Heart right ventricle (tissue), 16 donors: ENCODE results near the gene GCLC. TPM values are rescaled to one million over a fixed set of nuclear protein-coding genes. Genes with fewer than 3 reads are reported as not detected.
A peak's percentile ranks its signal among the peaks of the same experiment; 100 is the strongest.

ENCODE experiments used
- ATAC-seq, 8 donors: fragments of 200-7000 bp; cut with Tn5 transposase; one replicate each; pipeline ENCODE4 v1.9.1; 2020; ENCODE audit warnings: mild to moderate bottlenecking in 8 of 8, moderate library complexity in 8 of 8, moderate number of reproducible peaks in 1 of 8
- DNase-seq, 2 donors: peaks; one replicate each; pipeline ENCODE4 v3.0.0-alpha.2; 2020
- H3K27ac ChIP-seq, 10 donors: fragments of 200-600 bp; sonication (generic) in 2 of 10; one replicate each; pipeline versions ENCODE4 v1.5.0 to v1.8.0; 2020 to 2022; ENCODE audit warnings: mild to moderate bottlenecking in 3 of 10
- H3K27me3 ChIP-seq, 7 donors: fragments of 200-600 bp; one replicate each; pipeline ENCODE4 v1.8.0; 2021 to 2022; ENCODE audit warnings: mild to moderate bottlenecking in 2 of 7
- H3K36me3 ChIP-seq, 9 donors: fragments of 200-600 bp; sonication (generic) in 1 of 9; one replicate each; pipeline versions ENCODE4 v1.5.0 to v1.8.0; 2020 to 2022; ENCODE audit warnings: mild to moderate bottlenecking in 2 of 9
- H3K4me1 ChIP-seq, 9 donors: fragments of 200-600 bp; sonication (generic) in 1 of 9; one replicate each; pipeline versions ENCODE4 v1.5.0 to v1.8.0; 2020 to 2022; ENCODE audit warnings: mild to moderate bottlenecking in 4 of 9
- H3K4me3 ChIP-seq, 10 donors: fragments of 200-600 bp; sonication (generic) in 2 of 10; one replicate each; pipeline versions ENCODE4 v1.5.0 to v1.8.0; 2020 to 2022; ENCODE audit warnings: mild to moderate bottlenecking in 7 of 10, moderate library complexity in 2 of 10
- H3K9me3 ChIP-seq, 11 donors: fragments of 200-600 bp in 10 of 11; sonication (generic) in 2 of 11; one replicate each; pipeline versions ENCODE4 v1.5.0 to v1.8.0; 2013 to 2022; ENCODE audit warnings: mild to moderate bottlenecking in 2 of 11, control low read depth in 1 of 11, moderate library complexity in 1 of 11
- CTCF ChIP-seq, 9 donors: fragments of 200-600 bp; sonication (generic) in 2 of 9; IDR thresholded peaks; one replicate each; pipeline versions ENCODE4 v1.5.0 to v1.8.0; 2021 to 2022; ENCODE audit warnings: antibody characterized with exemption in 9 of 9, mild to moderate bottlenecking in 5 of 9, moderate library complexity in 1 of 9
- WGBS, 2 donors: extraction: QIAGEN DNeasy Blood & Tissue Kit; methylation state at CpG; one replicate each; pipeline ENCODE4 v1.1.7; 2013; ENCODE audit warnings: inconsistent platforms in 1 of 2; 5-methylcytosine and 5-hydroxymethylcytosine counted together
- intact Hi-C, 10 donors: fragments of 100-400 bp; cut with DNase I; formaldehyde crosslinking; loops; one replicate each; pipeline versions ENCODE4 v1.11.1 to v1.14.2; 2022
- polyA plus RNA-seq, 2 donors: library from polyadenylated mRNA; stranded (reverse); fragments of 200-250 nt; gene quantifications; one replicate each; pipeline ENCODE4 v1.2.3, GENCODE V29; 2013
- total RNA-seq, 10 donors: library from RNA; stranded (reverse); fragmentation: NEBNext Ultra II Directional in 3 of 10; extraction: Animal tissue kit (Norgen Biotek cat#: 25700) in 3 of 10; gene quantifications; one replicate each; pipeline versions ENCODE4 v1.2.1 to v1.2.4, GENCODE V29; 2021 to 2023
- donor health status: Arrhythmogenic right ventricular cardiomyopathy.
- donor health status: ischemic (EF 13 %, LVEDD 7.1; RV severe dilation, severe dysfunction).
- donor health status: healthy with polysubstance abuse.
- donor health status: DM: no; HTN: yes; CAD: no.
- donor health status: DM: no; HTN: no; CAD: no.
- donor health status: ischemic (EF 25% LVEDD 6.9; RV normal size, moderate dysfunction).
- donor health status: ischemic (EF 25% LVEDD 5.7; RV mildly dilated, moderate dysfunction).
- donor health status: healthy.
- donor health status: DM: yes; HTN: yes; CAD: no.
- donor health status: Ischemic cardiomyopathy.
- donor health status: ischemic (EF 35%, LVEDD 5.7; RV mildly dilated, moderate dysfunction).
- donor health status: nonischemic (EF 11% LVEDD 7.7; RV severe dilation, severe dysfunction).
- donor health status: DM: yes; HTN: yes; CAD: no.
- donor health status: PGD.
- donor health status: ischemic (EF 29% LVEDD 5.4; RV normal size, mild dysfunction).
- donor health status: nonischemic (EF 23%, LVEDD 6.1; RV moderate dilation, normal function).

Gene GCLC
- total and polyA plus RNA-seq, 12 donors = 6.0 to 42.8 (median 34.2) TPM

DNA sequence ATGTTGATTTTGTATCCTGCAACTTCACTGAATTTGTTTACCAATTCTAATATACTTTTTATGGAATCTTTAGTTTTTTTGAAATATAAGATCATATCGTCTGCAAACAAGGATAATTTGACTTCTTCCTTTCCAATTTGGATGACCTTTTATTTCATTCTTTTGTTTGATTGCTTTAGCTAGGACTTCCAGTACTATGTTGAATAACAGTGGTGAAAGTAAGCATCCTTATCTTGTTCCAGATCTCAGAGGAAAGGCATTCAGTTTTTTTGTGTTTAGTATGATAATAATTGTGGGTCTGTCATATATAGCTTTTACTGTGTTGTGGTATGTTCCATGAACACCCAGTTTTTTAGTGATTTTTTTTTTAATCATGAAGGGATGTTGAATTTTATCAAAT lies 75.7 kb downstream of the GCLC start:
- DNase-seq (no peak), ATAC-seq (peak in 1 of 8 donors; percentile 70)
- peak overlapping the region in 1 of 10 donors; percentile 9 for H3K27ac ChIP-seq
- H3K4me1 ChIP-seq = peaks cover 0 to 16% (median 5%) of the 10 kb centered on the region in 9 donors
- no peak overlapping the region for H3K4me3 ChIP-seq
- WGBS, 2 donors = 54 to 57% methylated on average over 1 of the region's 1 CpG
- no peaks in the 10 kb centered on the region for H3K36me3 ChIP-seq
- H3K9me3 ChIP-seq = no peaks in the 10 kb centered on the region
- intact Hi-C loops = loop anchor here in 1 of 10 donors (10.0 kb wide), 1 partner anchor 164 kb away; no protein-coding TSS in a partner anchor
- no peak for TF ChIP-seq CTCF (IDR thresholded peaks at IDR 0.05)
- no peaks in the 10 kb centered on the region for H3K27me3 ChIP-seq

GRCh38 chr6:53466257-53466656 lies 78.6 kb downstream of the GCLC start:
- intact Hi-C loops = loop anchor here in 1 of 10 donors (10.0 kb wide), 1 partner anchor 161 kb away; no protein-coding TSS in a partner anchor
- Histone ChIP-seq H3K27ac (peak overlapping the region in 1 of 10 donors; percentile 76), H3K36me3 (no peaks in the 10 kb centered on the region), H3K27me3 (no peaks in the 10 kb centered on the region), H3K4me3 (no peak overlapping the region), H3K4me1 (peaks cover 0 to 31% (median 11%) of the 10 kb centered on the region in 9 donors), H3K9me3 (no peaks in the 10 kb centered on the region)
- DNase-seq (no peak), ATAC-seq (no peak)
- 53 to 56% methylated on average over 1 of the region's 1 CpG for WGBS, 2 donors
- TF ChIP-seq CTCF (IDR thresholded peaks at IDR 0.05) = no peak

DNA sequence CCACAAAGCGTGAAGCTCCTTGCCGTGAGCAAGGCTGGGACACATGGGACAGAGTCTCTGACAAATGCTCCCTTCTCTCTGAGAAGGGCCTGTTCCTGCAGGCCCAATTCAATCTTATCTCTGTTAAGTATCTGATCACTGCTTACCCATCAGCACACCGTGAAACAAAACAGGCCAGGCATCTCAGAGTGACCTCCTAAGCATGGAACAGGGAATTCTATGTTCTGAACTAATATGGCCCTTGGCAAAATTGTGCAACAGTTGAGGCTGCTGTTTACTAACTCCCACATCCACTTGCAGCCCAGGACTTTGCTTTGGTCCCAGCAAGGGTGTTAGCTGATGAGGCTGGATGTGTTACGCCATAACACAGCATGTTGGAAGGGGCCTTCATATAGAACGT lies 79.2 kb downstream of the GCLC start:
- Histone ChIP-seq H3K9me3 (no peaks in the 10 kb centered on the region), H3K4me1 (peaks cover 0 to 36% (median 11%) of the 10 kb centered on the region in 9 donors), H3K27ac (peak overlapping the region in 2 of 10 donors; percentile 3 to 76), H3K4me3 (no peak overlapping the region), H3K36me3 (no peaks in the 10 kb centered on the region), H3K27me3 (no peaks in the 10 kb centered on the region)
- intact Hi-C loops = loop anchor here in 1 of 10 donors (10.0 kb wide), 1 partner anchor 161 kb away; no protein-coding TSS in a partner anchor
- ATAC-seq = no peak
- DNase-seq = no peak
- TF ChIP-seq CTCF (IDR thresholded peaks at IDR 0.05) = no peak
- WGBS, 2 donors = 73 to 75% methylated on average over 5 of the region's 5 CpGs

GRCh38 chr6:53464927-53465460 lies 79.9 kb downstream of the GCLC start:
- Histone ChIP-seq H3K27ac (peak overlapping the region in 2 of 10 donors; percentile 3 to 76), H3K27me3 (no peaks in the 10 kb centered on the region), H3K4me3 (no peak overlapping the region), H3K4me1 (peaks cover 0 to 43% (median 11%) of the 10 kb centered on the region in 9 donors), H3K36me3 (no peaks in the 10 kb centered on the region), H3K9me3 (no peaks in the 10 kb centered on the region)
- DNase-seq (peak in 1 of 2 donors; percentile 13), ATAC-seq (peak in 5 of 8 donors; percentile 35 to 93 (median 77))
- 62 to 81% methylated on average over 7 of the region's 7 CpGs for WGBS, 2 donors
- intact Hi-C loops = loop anchor here in 1 of 10 donors (10.0 kb wide), 1 partner anchor 160 kb away; no protein-coding TSS in a partner anchor
- no peak for TF ChIP-seq CTCF (IDR thresholded peaks at IDR 0.05)
